ENCODE data around the gene GABARAPL2. TPM values are rescaled to one million over a fixed set of nuclear protein-coding genes. Genes with fewer than 3 reads are reported as not detected.

The GABARAPL2 gene
- total and polyA plus RNA-seq, 2 experiments from 2014 or later = 47.8 to 130 TPM

GRCh38 chr16:75593825-75594820 is 27.9 kb downstream of the GABARAPL2 start (continued):
- TF ChIP-seq, protein P1, sequence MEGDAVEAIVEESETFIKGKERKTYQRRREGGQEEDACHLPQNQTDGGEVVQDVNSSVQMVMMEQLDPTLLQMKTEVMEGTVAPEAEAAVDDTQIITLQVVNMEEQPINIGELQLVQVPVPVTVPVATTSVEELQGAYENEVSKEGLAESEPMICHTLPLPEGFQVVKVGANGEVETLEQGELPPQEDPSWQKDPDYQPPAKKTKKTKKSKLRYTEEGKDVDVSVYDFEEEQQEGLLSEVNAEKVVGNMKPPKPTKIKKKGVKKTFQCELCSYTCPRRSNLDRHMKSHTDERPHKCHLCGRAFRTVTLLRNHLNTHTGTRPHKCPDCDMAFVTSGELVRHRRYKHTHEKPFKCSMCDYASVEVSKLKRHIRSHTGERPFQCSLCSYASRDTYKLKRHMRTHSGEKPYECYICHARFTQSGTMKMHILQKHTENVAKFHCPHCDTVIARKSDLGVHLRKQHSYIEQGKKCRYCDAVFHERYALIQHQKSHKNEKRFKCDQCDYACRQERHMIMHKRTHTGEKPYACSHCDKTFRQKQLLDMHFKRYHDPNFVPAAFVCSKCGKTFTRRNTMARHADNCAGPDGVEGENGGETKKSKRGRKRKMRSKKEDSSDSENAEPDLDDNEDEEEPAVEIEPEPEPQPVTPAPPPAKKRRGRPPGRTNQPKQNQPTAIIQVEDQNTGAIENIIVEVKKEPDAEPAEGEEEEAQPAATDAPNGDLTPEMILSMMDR (conservative IDR thresholded peaks at IDR 0.05; ENCODE audit: low read depth in 2 of 2) = no peak
- no peak for TF ChIP-seq JUNB (IDR thresholded peaks at IDR 0.05; ENCODE audit: unreplicated experiment)
- TF ChIP-seq ZNF114 (CRISPR knock-in tag; IDR thresholded peaks at IDR 0.05) = no peak
- TF ChIP-seq, protein P2, sequence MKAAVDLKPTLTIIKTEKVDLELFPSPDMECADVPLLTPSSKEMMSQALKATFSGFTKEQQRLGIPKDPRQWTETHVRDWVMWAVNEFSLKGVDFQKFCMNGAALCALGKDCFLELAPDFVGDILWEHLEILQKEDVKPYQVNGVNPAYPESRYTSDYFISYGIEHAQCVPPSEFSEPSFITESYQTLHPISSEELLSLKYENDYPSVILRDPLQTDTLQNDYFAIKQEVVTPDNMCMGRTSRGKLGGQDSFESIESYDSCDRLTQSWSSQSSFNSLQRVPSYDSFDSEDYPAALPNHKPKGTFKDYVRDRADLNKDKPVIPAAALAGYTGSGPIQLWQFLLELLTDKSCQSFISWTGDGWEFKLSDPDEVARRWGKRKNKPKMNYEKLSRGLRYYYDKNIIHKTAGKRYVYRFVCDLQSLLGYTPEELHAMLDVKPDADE (IDR thresholded peaks at IDR 0.05) = no peak
- TF ChIP-seq POLR2AphosphoS5 (IDR thresholded peaks at IDR 0.05; ENCODE audit: low read depth) = peak; percentile 28; the same call in 1 of the 2 replicates
- TF ChIP-seq NANOG (IDR thresholded peaks at IDR 0.05; ENCODE audit: borderline replicate concordance) = peak; percentile 40; the same call in 1 of the 2 replicates
- no peak for TF ChIP-seq EZH2phosphoT487 (IDR thresholded peaks at IDR 0.05; ENCODE audit: unreplicated experiment)

DNA sequence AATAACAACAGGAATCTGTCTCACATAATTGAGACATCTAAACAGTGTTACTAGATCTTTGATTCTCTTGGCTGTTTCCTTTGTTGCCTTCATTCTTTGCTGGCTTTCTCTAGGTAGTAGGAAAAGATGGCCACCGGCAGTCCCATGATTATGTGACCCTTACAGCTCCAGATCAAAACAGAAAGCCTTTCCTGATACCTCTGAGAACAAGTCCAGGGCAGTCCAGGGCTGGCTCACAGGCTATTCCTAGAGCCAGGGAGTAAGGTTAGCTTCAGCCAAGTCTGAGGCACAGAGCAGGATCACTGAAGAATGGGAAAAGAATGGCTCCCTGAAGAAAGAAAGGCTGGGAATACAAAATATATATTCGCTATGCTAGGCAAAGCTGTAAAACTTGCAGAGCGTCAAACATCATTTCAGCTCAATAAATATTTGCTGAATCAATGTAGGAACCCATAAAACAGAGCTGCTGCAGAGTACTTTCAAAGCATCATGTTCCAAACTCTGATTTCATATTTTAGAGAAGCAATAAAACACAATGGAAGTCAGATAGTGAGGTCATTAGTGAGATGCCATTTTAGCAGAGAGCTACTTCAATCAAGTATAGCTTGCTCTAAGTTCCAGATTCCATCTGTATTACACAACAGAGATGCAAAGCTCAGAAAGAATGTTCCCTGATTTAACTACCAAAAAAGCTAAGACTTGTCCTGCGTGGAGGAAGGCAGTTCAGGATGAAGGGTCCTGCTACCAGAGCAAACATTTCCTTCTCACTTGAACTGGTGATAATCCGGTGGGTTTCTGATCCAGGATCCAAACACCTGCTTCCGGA is 33.5 kb downstream of the GABARAPL2 start:
- Histone ChIP-seq H3K27me3 (ENCODE audit: insufficient read depth) (no peaks in the 10 kb centered on the region), H3K4me3 (no peak overlapping the region), H3K36me3 (ENCODE audit: insufficient read depth) (peaks cover 28% of the 10 kb centered on the region), H3K4me1 (ENCODE audit: insufficient read depth) (peaks cover 7% of the 10 kb centered on the region), H3K9me2 (ENCODE audit: insufficient read depth) (no peaks in the 10 kb centered on the region), H3F3A (replicated peaks; ENCODE audit: low read depth) (no peaks in the 10 kb centered on the region), H3K27ac (ENCODE audit: low read depth) (no peak overlapping the region), H2AFZ (no peak overlapping the region), H3K79me2 (replicated peaks; ENCODE audit: insufficient read depth) (no peaks in the 10 kb centered on the region), H3K4me2 (no peak overlapping the region), H4K20me1 (replicated peaks; ENCODE audit: insufficient read depth) (no peaks in the 10 kb centered on the region)
- peaks cover 15% of the 10 kb centered on the region for H3K9me3 Mint-ChIP-seq
- H3K27me3 Mint-ChIP-seq (ENCODE audit: insufficient read depth, low read depth, poor library complexity) = peaks cover 5% of the 10 kb centered on the region
- ATAC-seq (no peak), DNase-seq (ENCODE audit: low spot score) (no peak)
- peaks cover 75% of the 10 kb centered on the region for H3K36me3 Mint-ChIP-seq (ENCODE audit: low read depth)
- no peak overlapping the region for H3K27ac Mint-ChIP-seq
- H3K4me3 Mint-ChIP-seq = no peak overlapping the region
- H3K4me1 Mint-ChIP-seq = peaks cover 7% of the 10 kb centered on the region
- no peak for TF ChIP-seq ZNF331 (CRISPR knock-in tag; IDR thresholded peaks at IDR 0.05; ENCODE audit: low read depth)
- TF ChIP-seq, protein P1 (conservative IDR thresholded peaks at IDR 0.05; ENCODE audit: low read depth in 2 of 2) = no peak
- no peak for TF ChIP-seq EZH2 (IDR thresholded peaks at IDR 0.05; ENCODE audit: low read depth, unreplicated experiment)
- TF ChIP-seq CREB1 (CRISPR knock-in tag; IDR thresholded peaks at IDR 0.05; ENCODE audit: low read depth) = no peak
